Measurements from ENCODE around the gene SLC38A9.

DNA sequence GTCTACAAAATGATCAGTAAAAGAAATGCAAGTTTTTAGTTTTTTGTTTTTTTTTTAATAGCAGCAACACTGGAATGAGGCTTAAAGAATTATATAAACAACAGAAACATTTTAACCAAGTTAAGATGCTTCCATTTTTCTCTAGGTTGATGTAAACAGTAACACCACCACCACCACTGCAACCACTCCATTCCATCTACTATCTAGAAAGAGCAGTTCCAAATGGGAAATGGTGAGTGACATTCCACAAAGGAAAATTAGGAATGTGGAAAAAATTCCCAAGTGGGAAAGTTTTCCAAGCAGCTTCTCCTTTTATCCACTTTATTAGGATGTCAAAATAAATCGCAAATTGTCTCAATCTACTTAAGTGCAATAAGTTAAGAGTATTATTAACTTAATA is 32.6 kb downstream of the SLC38A9 start:
- TF ChIP-seq POLR2A (IDR thresholded peaks at IDR 0.05) = no peak
- TF ChIP-seq, protein P1, sequence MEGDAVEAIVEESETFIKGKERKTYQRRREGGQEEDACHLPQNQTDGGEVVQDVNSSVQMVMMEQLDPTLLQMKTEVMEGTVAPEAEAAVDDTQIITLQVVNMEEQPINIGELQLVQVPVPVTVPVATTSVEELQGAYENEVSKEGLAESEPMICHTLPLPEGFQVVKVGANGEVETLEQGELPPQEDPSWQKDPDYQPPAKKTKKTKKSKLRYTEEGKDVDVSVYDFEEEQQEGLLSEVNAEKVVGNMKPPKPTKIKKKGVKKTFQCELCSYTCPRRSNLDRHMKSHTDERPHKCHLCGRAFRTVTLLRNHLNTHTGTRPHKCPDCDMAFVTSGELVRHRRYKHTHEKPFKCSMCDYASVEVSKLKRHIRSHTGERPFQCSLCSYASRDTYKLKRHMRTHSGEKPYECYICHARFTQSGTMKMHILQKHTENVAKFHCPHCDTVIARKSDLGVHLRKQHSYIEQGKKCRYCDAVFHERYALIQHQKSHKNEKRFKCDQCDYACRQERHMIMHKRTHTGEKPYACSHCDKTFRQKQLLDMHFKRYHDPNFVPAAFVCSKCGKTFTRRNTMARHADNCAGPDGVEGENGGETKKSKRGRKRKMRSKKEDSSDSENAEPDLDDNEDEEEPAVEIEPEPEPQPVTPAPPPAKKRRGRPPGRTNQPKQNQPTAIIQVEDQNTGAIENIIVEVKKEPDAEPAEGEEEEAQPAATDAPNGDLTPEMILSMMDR (IDR thresholded peaks at IDR 0.05) = no peak
